Astrocyte (in vitro differentiated cells and primary cell): Measurements from ENCODE around the gene IGSF21.

Source experiments
- EZH2 ChIP-seq: IDR thresholded peaks from 2 replicates; pipeline ENCODE4 v1.6.1; 2012; ENCODE audit warnings: mild to moderate bottlenecking, low read length, inconsistent platforms; ENCODE audit not compliant: insufficient read depth
- TF ChIP-seq, protein P1 (sequence below): IDR thresholded peaks from 2 replicates; pipeline ENCODE4 v1.5.1; 2011; ENCODE audit warnings: low read depth, mild to moderate bottlenecking, inconsistent platforms, low read length, moderate library complexity; ENCODE audit not compliant: insufficient read depth

- TF ChIP-seq, protein P1, sequence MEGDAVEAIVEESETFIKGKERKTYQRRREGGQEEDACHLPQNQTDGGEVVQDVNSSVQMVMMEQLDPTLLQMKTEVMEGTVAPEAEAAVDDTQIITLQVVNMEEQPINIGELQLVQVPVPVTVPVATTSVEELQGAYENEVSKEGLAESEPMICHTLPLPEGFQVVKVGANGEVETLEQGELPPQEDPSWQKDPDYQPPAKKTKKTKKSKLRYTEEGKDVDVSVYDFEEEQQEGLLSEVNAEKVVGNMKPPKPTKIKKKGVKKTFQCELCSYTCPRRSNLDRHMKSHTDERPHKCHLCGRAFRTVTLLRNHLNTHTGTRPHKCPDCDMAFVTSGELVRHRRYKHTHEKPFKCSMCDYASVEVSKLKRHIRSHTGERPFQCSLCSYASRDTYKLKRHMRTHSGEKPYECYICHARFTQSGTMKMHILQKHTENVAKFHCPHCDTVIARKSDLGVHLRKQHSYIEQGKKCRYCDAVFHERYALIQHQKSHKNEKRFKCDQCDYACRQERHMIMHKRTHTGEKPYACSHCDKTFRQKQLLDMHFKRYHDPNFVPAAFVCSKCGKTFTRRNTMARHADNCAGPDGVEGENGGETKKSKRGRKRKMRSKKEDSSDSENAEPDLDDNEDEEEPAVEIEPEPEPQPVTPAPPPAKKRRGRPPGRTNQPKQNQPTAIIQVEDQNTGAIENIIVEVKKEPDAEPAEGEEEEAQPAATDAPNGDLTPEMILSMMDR: no peak
- no peak for TF ChIP-seq EZH2
Measured at GRCh38 chr1:18191037-18191436, 83.4 kb downstream of the IGSF21 start.
